HepG2 (cell line): ENCODE data around the gene CASKIN2. TPM values are rescaled to one million over a fixed set of nuclear protein-coding genes. Genes with fewer than 3 reads are reported as not detected.

ENCODE experiments used
- ARID3A ChIP-seq: IDR thresholded peaks from 2 replicates; pipeline ENCODE4 v1.6.1; 2012; ENCODE audit warnings: low read depth, low read length, improper control_type of control experiment
- BCL6 ChIP-seq: IDR thresholded peaks from 2 replicates; pipeline ENCODE4 v1.6.1; 2016; ENCODE audit warnings: missing genetic modification reagents, missing compliant biosample characterization
- DZIP1 ChIP-seq: sonication (generic); formaldehyde crosslinking; IDR thresholded peaks from 2 replicates; pipeline ENCODE4 v1.5.0; 2020; ENCODE audit warnings: mild to moderate bottlenecking, missing genetic modification reagents
- ETV5 ChIP-seq: IDR thresholded peaks from 2 replicates; pipeline ENCODE4 v1.6.1; 2018; ENCODE audit warnings: missing biosample characterization, missing genetic modification reagents, inconsistent platforms, borderline replicate concordance
- JUND ChIP-seq: sonication (generic); formaldehyde crosslinking; IDR thresholded peaks from 2 replicates; pipeline ENCODE4 v1.8.0; 2022; ENCODE audit warnings: mild to moderate bottlenecking, missing genetic modification reagents
- KMT2A ChIP-seq: sonication (generic); formaldehyde crosslinking; IDR thresholded peaks from 2 replicates; pipeline ENCODE4 v1.4.0; 2020; ENCODE audit warnings: missing genetic modification reagents
- MAZ ChIP-seq, 2 experiments: sonication (generic) in 1 of 2; formaldehyde crosslinking in 1 of 2; IDR thresholded peaks; 2 replicates each; pipeline versions ENCODE4 v1.5.0 to v1.6.1; 2012 to 2020; ENCODE audit warnings: low read depth in 2 of 2, mild to moderate bottlenecking in 2 of 2, borderline replicate concordance in 1 of 2, improper control_type of control experiment in 1 of 2, low read length in 1 of 2, missing genetic modification reagents in 1 of 2, moderate library complexity in 1 of 2
- NCOA1 ChIP-seq: sonication (generic); formaldehyde crosslinking; IDR thresholded peaks from 2 replicates; pipeline ENCODE4 v1.9.0; 2021; ENCODE audit warnings: missing genetic modification reagents
- ONECUT2 ChIP-seq: sonication (generic); formaldehyde crosslinking; IDR thresholded peaks from 2 replicates; pipeline ENCODE4 v1.4.0; 2020; ENCODE audit warnings: missing genetic modification reagents
- PLRG1 ChIP-seq: fragments of 450-650 bp; conservative IDR thresholded peaks from 2 replicates; pipeline ENCODE4 v1.6.1; 2016
- RBM39 ChIP-seq: fragments of 200-400 bp; formaldehyde crosslinking; IDR thresholded peaks from one replicate; pipeline ENCODE4 v1.6.1; 2018; ENCODE audit warnings: antibody characterized with exemption, mild to moderate bottlenecking, low read depth, low read length; ENCODE audit not compliant: poor library complexity, severe bottlenecking
- RXRA ChIP-seq: sonication (generic); formaldehyde crosslinking; IDR thresholded peaks from 2 replicates; pipeline ENCODE4 v1.5.1; 2020; ENCODE audit warnings: missing genetic modification reagents
- SOX13 ChIP-seq, 3 experiments: fragments of 450-650 bp in 1 of 3; sonication (generic) in 1 of 3; formaldehyde crosslinking in 1 of 3; IDR thresholded peaks in 2 of 3; conservative IDR thresholded peaks in 1 of 3; 2 replicates each; pipeline versions ENCODE4 v1.5.0 to v1.6.1; 2016 to 2020; ENCODE audit warnings: antibody characterized with exemption in 1 of 3, mild to moderate bottlenecking in 1 of 3, missing compliant biosample characterization in 1 of 3, missing genetic modification reagents in 1 of 3, moderate library complexity in 1 of 3
- TAF1 ChIP-seq: sonication (generic); formaldehyde crosslinking; IDR thresholded peaks from 2 replicates; pipeline ENCODE4 v1.4.0; 2020; ENCODE audit warnings: missing genetic modification reagents
- TFDP1 ChIP-seq: IDR thresholded peaks from 2 replicates; pipeline ENCODE4 v1.6.1; 2016; ENCODE audit warnings: missing compliant biosample characterization, missing genetic modification reagents, borderline replicate concordance
- ZBTB34 ChIP-seq: sonication (generic); formaldehyde crosslinking; IDR thresholded peaks from 2 replicates; pipeline ENCODE4 v1.8.0; 2022; ENCODE audit warnings: mild to moderate bottlenecking, missing genetic modification reagents
- ZNF251 ChIP-seq: sonication (generic); formaldehyde crosslinking; IDR thresholded peaks from 2 replicates; pipeline ENCODE4 v1.9.0; 2021; ENCODE audit warnings: mild to moderate bottlenecking, missing genetic modification reagents
- ZNF276 ChIP-seq: sonication (generic); formaldehyde crosslinking; IDR thresholded peaks from 2 replicates; pipeline ENCODE4 v1.4.0; 2020; ENCODE audit warnings: mild to moderate bottlenecking, low read depth, missing genetic modification reagents
- ZNF441 ChIP-seq: sonication (generic); formaldehyde crosslinking; IDR thresholded peaks from 2 replicates; pipeline ENCODE4 v1.7.0; 2021; ENCODE audit warnings: missing genetic modification reagents, borderline replicate concordance
- ZNF670 ChIP-seq: sonication (generic); formaldehyde crosslinking; IDR thresholded peaks from 2 replicates; pipeline ENCODE4 v1.8.0; 2022; ENCODE audit warnings: mild to moderate bottlenecking, missing genetic modification reagents, borderline replicate concordance
- polyA plus RNA-seq, 8 experiments: library from polyadenylated mRNA; depleted of rRNA in 3 of 8; stranded (reverse) in 7 of 8; unstranded in 1 of 8; fragments of >200 nt; fragmentation: Illumina TruSeq in 4 of 8; extraction: Trizol in 4 of 8; gene quantifications; 2 replicates each; pipeline versions ENCODE4 v1.2.1 to v1.2.3, GENCODE V29; 2011 to 2016; ENCODE audit warnings: low read depth in 4 of 8, missing spikeins in 1 of 8, mixed read lengths in 1 of 8; ENCODE audit not compliant: insufficient read depth in 1 of 8
- total RNA-seq, 5 experiments: library from RNA; depleted of rRNA; stranded (reverse); fragments of >200 nt; fragmentation: Illumina TruSeq; extraction: Trizol; gene quantifications; 2 replicates each; pipeline ENCODE4 v1.2.3, GENCODE V29; 2016; ENCODE audit warnings: low read depth in 1 of 5

The CASKIN2 gene
- total and polyA plus RNA-seq, 2 of the 13 experiments (the other 11 are each of a cell fraction or from before 2014, with no cell fraction given), result 5.2 to 7.8 TPM

GRCh38 chr17:75516255-75516618 is 900 bp upstream of the CASKIN2 start, which contains the start of gene TSEN54 (continued):
- peak; percentile 83 for TF ChIP-seq TFDP1 (CRISPR knock-in tag)
- 0 out of 2 replicates have a peak, but pooled peaks have one; percentile 3 for TF ChIP-seq ARID3A
- no peak for TF ChIP-seq ZNF251
- no peak for TF ChIP-seq ONECUT2 (CRISPR knock-in tag)
- TF ChIP-seq MAZ (IDR thresholded peaks at IDR 0.05; ENCODE audit: borderline replicate concordance, low read depth, low read length), result peak; percentile 61; the same call in 1 of the 2 replicates
- peak; percentile 94 for TF ChIP-seq MAZ (CRISPR knock-in tag; IDR thresholded peaks at IDR 0.05; ENCODE audit: low read depth)
- no peak for TF ChIP-seq SOX13 (IDR thresholded peaks at IDR 0.05)
- 0 out of 4 replicates have a peak, but pooled peaks of 1 of the 2 experiments have one; percentile 4 for TF ChIP-seq SOX13 (CRISPR knock-in tag; conservative IDR thresholded peaks at IDR 0.05 in 1 of 2, IDR thresholded peaks at IDR 0.05 in 1 of 2)
- no peak for TF ChIP-seq TAF1
- no peak for TF ChIP-seq RXRA (CRISPR knock-in tag)
- TF ChIP-seq JUND (CRISPR knock-in tag), result no peak
- no peak for TF ChIP-seq ZNF441 (CRISPR knock-in tag)
- TF ChIP-seq PLRG1, result no peak
- no peak for TF ChIP-seq KMT2A (CRISPR knock-in tag)
- no peak for TF ChIP-seq ZNF670 (CRISPR knock-in tag)
- TF ChIP-seq ETV5 (CRISPR knock-in tag), result peak; percentile 84
- TF ChIP-seq ZNF276 (CRISPR knock-in tag), result no peak
- TF ChIP-seq NCOA1 (CRISPR knock-in tag), result no peak; the same call in 1 of the 2 replicates
- TF ChIP-seq DZIP1 (CRISPR knock-in tag), result peak; percentile 71; the same call in 1 of the 2 replicates
- no peak; the same call in 1 of the 2 replicates for TF ChIP-seq BCL6 (CRISPR knock-in tag)
- TF ChIP-seq ZBTB34 (CRISPR knock-in tag), result no peak
- TF ChIP-seq RBM39, result peak; percentile 62
